MV-4-11 (cell line): ENCODE results near the gene GRAMD4.

ENCODE experiments used
- DNase-seq: peaks from one replicate; lab custom pipeline; 2025; lab: John Stamatoyannopoulos, UW

Gene GRAMD4, protein sequence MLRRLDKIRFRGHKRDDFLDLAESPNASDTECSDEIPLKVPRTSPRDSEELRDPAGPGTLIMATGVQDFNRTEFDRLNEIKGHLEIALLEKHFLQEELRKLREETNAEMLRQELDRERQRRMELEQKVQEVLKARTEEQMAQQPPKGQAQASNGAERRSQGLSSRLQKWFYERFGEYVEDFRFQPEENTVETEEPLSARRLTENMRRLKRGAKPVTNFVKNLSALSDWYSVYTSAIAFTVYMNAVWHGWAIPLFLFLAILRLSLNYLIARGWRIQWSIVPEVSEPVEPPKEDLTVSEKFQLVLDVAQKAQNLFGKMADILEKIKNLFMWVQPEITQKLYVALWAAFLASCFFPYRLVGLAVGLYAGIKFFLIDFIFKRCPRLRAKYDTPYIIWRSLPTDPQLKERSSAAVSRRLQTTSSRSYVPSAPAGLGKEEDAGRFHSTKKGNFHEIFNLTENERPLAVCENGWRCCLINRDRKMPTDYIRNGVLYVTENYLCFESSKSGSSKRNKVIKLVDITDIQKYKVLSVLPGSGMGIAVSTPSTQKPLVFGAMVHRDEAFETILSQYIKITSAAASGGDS

DNA sequence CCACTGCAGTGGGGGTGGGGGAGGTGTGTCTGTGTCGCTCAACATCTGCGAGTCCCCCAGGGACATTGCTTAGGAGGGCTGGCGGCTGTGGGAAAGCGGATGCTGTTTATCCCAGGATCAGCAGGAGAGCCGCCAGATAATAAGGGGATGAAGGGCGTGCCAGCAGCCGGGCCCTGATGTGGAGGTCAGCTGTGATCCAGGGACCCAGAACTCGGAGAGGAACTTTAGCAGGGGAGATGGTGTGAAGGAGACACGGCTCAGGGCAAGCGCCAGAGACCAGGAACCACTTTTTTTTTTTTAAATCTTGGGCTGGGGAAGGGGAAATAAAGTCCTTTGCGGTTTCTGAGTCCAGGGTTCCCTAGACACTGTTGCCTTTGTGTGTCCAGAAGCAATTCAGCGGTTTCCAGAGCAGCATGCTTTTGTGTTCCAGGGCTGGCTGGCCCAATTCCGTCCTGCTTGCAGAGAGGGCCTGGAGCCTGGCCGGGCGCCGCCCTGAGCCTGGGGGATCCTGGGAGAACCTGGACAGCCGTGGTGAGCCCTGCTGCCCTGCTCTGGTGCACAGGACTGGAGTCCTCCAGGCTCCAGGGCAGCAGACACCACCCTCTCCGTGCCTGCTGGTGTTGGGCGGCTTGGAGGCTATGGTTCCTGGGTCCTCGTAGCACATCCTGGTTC is at the start of gene GRAMD4:
GRAMD4 (plus strand) TSS at position 557 of the 672 bp plus-strand sequence. CDS start 6,414 bp downstream, outside the sequence.
- peak; percentile 75 for DNase-seq

DNA sequence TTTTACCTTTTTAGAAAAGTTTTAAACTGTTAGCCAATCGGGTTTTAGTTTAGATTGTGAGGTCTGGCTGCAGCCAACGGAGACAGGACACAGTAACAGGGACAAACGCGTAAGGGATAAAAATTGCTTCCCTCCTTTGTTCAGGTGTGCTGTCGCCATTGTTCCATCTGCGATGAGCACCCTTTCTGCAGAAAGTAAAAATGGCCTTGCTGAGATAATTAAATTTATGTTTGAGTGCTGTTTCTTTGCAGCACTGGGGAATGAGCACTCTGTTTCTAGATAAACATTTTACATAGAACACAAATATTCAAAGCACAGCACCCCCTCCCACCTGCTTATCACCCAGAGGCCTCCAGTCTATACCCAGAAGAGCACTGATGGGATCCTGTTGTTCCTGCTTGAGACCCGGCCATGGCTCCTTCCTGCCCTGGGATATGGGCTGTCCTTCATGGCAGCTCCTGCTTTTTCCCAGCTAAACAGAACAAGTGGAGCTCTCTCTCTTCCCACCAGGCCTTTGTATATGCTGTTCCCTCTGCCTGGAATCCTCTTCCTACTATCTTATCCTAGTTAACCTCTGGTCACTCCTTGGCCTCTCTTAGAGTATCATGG is 48.4 kb upstream of the GRAMD4 start:
- DNase-seq, result no peak

DNA sequence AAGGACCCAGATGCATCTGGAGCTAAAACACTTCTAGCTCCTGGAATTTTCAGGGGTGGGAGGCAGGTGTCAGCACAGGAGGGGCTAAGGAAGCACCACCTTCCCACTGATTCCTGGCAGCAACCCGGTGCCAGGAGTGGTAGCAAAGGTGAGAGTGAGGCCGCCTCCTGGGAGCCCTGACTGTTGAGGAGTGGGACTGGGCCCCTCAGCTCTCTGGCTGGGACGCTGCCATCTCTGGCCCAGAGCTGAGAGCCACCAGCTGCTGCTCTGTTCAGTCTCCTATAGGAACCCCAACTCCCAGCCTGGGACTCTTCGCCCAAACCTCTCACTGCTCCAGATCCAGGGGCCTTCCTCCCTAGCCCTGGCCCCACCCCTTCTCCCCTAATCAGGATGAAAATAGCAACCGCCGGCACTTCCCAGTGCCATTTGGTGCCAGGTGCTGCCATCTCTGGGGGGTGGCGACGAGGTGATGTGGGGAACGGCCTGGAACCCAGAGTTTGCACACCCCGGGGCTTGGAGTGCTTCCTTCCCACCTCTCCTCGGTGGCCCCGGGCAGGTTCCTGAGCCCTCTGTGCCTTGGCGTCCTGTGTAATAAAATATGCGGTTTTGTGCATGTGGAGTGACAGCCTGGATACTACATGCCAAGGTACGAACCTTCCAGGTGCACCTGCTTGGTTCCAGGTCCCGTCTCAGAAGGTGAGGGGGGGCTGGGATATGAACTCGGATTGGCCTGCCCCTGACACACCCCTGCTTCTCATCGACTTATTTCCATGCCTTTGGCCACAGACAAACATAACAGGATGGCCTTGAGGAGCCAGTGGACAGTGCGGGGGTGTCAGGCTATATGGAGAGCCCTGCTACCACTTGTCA is 47.0 kb upstream of the GRAMD4 start:
- no peak for DNase-seq

DNA sequence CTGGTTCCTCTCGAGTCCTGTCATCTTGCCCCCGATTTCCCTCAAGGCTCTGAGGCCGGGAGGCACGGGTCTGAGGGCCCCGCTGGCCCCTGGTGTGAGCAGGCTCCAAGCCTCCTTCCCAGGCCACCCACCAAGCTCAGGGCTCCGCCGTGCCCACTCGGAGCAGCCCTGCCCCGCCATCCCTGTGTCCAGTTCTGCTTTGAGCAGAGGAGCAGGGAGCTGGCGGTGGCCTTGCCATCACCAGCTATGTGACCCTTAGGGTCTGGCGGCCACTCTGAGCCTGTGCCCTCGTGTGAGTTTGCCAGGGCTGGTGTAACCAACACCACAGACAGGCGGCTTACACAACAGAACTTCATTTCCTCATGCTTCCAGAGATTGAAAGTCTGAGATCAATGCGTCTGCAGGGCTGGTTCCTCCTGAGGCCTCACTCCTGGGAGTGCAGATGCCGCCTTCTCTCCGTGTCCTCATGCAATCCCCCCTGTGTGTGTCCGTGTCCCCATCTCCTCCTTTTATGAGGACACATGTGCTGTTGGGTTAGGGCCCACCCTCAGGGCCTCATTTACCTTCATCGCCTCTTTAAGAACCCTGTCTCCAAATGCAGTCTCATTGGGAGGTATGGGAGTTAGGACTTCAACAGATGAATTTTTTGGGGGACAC is 46.3 kb upstream of the GRAMD4 start:
- peak; percentile 89 for DNase-seq

DNA sequence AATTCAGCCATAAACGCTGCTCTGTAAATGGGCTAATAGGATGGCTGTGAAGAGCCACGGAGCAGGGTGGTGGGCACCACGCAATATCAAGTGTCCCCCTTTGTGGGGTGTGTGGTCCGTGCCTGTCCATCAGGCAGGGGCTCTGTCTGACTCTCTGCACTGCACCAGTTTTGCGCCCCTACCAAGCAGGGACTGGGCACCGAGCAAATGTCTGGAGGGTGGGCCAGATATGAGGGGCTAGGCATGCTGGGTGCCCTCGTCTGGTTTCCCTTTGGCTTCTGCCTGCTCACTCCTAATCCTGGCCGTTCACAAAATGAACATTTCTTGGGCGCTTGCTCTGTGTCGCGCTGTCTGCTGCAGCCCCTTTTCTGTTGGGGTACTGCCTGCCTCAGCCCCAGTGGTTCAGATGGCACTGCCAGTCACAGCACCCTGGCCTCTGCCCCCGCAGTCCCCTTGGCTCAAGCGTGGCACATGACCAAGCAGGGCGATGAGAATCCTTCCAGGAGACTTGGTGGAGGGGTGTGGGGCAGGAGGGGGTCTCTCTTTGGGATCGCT is 45.7 kb upstream of the GRAMD4 start:
- DNase-seq, result no peak

DNA sequence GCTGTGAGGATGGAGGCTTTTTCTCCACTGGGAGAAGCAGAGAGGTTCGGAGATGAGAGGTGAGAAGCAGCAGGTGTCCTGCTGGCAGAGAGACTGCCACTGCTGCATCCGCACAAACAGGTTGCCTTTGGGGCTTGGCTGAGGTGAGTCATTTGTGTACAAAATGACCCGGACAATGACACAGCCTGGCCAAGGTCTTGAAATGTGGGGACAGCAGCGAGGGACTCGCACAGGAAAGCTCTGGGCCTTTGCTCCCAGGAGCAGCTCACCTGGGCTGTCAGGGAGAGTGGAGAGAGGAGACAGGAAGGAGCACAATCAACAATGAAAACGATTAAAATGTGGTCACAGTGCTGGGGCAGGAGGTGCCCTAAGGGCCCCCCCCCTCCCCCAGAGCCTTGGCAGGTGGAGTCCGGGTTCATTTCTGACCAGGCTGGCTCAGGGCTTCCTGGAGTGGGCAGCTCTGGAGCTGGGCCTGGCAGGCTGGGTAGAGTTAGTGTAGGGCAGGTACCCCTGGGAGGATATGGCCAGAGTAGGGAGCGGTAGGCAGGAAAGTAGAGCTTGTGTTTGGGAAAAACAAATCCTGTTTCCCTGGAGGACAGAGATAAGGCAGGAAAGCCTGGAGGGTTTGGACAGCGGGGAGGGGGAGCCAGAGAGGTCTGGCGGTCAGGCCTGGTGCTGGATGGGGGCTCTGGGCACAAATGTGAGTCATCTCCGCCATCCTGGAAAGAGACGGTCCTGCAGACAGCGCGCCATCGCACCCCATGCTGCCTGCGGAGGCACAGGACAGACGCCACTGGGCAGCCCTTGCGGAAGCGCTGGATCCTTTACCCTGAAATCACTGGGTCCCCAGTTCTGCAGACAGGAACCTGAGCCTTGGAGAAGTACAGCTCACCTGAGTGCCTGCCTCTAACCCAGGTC is 44.9 kb upstream of the GRAMD4 start:
- DNase-seq, result no peak

DNA sequence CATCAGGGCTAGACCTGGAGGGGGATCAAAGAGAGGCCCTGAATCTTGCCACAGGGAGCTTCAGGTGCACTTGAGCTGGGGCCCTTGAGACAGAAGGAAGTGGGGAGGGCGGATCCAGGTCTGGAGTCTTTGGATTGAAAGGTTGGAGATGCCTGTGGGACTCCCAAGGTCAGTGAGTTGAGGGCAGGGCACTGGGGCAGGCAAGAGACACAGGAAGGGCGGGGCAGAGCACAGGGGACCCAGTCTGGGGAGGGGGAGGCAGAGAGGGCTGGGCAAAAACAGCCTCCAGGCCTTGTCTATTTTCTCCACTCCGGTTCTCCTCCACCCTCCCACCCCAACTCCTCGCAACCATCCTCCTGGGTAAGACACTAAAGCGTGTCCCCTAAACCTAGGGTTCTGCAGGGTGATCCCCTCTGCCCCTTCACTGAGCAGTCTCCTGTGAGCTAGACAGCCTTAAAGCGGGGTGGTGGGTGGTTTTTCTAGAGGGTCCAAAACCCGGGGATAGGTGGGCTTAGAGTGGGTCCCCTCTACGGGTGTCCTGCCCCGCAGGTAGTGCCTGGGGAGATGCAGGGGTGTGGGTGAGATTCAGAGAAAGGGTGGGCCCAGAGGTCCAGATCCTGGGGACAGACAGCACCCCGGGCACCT is 44.2 kb upstream of the GRAMD4 start:
- DNase-seq, result no peak

DNA sequence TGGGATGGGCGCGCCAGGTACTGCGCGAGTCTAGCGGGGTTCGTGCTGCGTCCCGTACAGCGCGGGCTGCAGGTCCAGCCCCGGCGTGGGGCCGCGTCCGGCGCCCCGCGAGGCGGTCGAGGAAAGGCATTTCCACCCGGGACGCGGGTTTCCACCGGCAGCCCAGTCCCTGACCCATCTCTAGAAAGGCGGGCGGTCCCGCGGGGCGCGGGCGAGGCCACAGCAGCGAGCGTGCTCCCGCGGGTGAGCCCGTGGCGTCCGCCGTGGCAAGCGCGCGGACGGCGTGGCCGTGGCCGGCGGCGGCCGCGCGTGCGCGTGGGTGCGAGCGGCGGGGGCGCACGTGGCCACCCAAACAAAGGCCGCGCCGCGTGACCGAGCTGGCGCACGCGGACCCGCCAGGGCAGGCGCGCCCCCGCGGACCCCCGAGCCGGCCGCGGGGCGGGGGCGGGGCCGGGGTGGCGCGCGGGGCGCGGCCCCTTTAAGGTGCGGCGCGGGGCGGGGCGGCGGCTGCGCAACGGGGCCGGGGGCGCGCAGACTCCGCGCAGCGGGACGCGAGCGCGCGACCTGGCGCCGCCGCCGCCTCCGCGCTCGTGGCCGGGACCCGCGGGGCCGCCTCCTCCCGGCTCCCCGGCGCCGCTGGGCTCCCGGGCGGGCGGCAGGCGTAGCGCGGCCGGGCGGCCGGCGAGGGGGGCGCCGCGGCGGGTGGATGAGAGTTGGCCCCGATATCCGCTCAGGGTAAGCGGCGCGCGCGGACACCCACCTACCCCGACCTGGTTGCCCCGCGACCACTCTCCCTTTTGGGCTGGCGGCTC is 43.4 kb upstream of the GRAMD4 start:
- peak; percentile 60 for DNase-seq

DNA sequence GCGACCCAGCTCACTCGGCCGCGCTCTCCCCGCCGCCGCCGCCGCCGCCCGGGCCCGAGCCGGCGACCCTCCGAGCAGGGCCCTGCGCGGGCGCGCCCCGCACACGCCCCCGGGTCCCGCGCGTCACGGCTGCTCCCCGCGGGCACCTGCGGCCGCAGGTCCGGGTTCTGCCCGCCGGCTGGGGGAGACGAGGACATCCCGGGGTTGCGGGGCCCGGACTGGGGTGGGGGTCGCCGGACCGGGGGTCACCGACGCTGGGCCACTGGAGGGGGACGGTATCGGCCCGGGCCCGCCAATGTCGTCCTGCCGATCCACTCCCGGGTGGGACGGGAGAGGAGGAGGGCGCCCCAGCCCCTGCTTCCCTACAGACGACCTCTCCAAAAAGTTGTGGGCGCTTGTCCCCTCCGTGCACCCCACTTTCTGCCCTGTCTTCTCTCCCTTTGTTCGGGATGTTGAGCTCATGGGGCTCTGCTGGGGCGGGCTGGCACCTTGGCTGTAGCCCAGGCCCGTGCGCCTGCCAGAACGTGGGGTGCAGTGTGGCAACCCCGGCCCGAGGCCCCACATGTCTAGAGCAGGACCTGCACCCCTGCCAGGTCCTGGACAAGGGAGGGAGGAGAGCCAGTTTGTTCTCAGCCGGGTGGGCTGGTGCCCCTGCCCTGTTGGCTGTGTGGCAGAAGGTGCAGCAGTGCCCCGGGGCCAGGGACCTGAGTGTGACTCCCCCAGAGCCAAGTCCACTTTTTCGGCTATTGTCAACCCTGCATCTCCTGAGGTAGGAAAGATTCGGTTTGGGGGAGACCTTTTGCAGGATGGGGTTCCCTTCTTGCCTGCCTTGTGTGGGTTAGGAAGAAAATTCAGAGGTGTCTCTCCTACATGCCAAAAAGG is 42.6 kb upstream of the GRAMD4 start:
- no peak for DNase-seq

DNA sequence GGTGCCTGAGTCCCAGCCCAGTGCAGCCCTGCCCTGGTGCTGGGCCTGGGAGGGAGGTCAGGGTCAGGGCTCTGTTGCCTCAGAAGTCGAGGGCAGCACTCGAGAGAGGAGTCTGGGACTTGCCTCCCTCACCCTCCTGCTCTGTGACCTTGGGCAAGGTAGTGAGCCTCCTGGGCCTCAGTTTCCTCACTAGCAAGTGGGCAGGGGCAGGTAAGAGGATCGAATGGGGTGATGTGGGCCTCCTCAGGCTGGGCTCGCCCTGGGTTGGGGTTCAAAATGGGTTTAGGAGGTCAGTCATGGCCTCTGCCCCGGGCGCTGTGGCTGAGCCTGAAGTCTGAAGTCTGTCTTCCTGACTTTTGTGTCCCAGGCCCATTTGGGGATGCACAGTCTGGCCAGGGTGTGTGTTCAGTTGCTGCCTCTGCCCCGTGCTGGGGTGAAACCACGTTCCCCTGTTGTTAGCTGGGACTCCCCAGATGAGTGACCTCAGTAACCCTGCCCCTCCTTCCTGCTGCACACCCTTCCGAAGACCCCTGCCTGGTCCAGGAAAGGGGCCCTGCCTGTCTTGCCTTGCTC is 41.8 kb upstream of the GRAMD4 start:
- no peak for DNase-seq

DNA sequence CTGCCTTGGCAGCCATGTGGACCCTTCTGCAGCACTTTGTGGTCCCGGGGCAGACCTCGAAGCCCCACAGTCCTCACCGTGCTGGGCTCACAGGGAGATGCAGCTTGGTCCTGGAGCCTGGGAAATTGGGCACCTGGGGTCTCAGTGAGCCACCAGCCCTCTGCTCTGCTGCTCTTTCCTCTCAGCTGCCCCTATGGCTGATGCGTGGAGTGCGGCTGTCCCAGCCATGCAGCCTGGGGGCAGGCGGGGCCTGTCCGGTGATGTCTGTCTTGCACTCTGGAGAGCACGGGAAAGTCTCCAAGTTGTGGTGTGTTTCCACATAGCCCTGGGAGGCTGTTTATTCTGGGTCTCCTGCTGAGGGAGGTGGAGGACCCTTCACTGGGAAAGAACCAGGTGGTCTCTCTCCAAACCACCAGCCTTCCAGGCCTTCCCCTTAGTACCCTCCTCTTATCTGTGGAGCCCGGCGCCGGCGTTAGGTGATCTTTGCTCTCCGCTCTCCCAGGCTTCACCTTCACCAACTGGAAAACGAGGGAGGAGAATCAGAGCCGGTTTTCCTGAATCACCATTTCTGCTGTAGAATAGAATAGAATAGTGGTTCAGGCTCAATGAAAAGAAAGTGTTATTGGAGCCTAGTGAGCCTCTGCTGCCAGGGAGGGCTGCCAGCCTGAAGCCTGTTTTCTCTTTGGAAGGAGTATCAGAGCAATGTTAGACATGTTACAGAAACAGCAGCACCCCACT is 41.2 kb upstream of the GRAMD4 start:
- peak; percentile 25 for DNase-seq

DNA sequence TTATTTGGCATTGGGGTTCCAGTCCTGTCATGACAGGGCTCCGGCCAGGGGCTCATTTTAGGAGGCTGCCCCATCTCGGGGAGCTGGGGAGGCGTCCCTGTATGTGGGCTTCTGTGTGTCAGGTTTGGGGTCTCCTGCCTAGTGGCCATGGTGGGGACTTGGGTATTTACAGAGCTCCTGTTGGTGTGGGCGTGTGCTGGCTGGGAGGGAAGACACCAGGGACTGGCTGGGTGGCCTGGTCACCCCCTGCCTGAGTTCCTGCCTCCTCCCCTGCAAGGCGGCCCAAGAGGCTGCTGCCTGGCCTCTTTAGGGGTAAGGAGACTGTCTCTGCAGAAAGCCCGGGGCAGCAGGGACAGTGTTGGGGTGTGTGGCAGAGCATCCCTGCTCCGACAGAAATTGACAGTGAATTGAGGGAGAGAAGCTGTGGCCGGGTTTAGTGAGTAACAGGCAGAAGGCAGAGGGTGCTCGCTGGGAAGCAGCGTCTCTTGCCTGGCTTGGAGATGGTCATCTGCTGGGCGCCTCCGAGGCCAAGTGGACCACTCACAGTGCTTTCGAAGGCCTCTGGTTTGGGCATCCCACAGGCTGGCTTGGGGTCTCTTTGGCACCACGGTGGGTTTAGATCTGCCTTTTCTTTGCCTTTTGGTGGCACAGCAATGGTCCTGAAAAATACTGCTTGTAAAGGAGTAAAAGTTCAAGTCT is 40.3 kb upstream of the GRAMD4 start:
- DNase-seq, result no peak

DNA sequence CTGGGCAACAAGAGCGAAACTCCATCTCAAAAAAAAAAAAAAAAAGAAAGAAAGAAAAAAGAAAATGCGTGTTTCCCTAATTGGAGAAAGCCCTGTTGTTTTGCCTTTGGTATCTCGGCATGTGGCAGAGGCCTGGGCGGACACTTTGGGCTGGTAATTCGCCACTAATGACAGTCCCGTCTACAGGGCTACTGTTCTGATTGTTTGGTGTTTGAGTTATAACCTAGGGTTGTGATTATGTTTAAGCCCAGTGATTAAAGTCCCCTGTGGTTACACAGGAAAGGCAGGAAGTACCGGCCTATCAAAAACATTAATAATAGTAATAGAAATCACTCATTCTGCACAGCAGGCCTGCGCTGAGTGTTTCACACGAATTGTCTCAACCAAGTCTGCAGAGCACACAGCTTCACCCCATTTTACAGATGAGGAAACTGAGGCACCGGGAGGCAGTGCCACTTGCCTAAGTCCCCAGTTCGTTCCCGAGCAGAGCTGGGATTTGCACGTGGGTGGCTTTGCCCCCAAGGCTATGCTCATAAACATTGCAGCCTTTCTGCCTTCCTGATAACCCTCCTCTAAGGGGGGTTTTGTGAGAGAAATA is 39.1 kb upstream of the GRAMD4 start:
- no peak for DNase-seq

DNA sequence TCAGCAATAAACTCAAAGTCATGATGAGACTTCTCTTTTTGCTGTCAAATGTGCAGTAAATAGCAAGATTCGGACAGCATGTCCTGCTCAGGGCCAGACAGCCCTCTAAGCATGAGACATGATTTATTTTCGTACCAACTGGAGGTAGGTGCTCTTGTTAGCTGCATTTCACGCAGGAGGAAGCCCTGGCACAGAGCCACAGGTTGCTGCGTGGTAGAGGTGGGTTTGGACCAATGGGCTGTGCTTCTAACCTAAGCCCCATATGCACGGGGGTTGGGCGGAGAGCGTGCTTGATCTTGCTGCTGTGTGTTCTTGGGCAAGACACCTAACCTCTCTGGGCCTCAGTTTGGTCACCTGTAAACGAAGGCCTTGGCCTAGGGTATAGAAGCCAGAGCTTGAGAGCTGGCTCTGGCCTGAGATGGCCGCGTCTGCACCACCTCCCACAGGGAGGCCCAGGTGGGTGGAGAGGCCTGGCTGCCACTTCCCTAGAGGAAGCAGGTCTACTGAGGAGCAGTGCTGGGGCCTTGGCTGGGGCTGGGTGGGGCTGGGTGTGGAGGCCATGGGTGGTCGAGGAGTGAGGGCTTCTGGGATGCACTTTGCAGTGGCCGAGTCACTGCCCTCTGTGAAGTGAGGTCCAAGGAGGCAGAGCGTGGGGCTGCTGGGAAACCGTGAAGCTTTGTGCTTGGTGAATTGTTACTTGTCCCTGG is 38.5 kb upstream of the GRAMD4 start:
- DNase-seq, result no peak
